Kidney (tissue), 14 donors: ENCODE results near the gene SMCHD1. TPM values are rescaled to one million over a fixed set of nuclear protein-coding genes. Genes with fewer than 3 reads are reported as not detected.
A peak's percentile ranks its signal among the peaks of the same experiment; 100 is the strongest.
"Not testable (repeated sequence)": the region's sequence is repeated elsewhere in the genome, so short reads cannot be mapped to it uniquely, and the experiment has no call there.

ENCODE experiments used
- DNase-seq, 5 donors: peaks; one replicate each; pipeline ENCODE4 v3.0.0-alpha.2; 2013 to 2020
- FAIRE-seq: peaks from 2 replicates; lab custom pipeline; 2012; peaks lifted over from hg19 to GRCh38; lab: Jason Lieb, UNC
- H3K27ac ChIP-seq, 2 donors: one replicate each; pipeline ENCODE4 v1.7.0; 2013; ENCODE audit warnings: low read depth in 2 of 2, low read length in 2 of 2, inconsistent platforms in 1 of 2
- H3K27me3 ChIP-seq: one replicate; pipeline ENCODE4 v1.7.1; 2013; ENCODE audit warnings: low read length, inconsistent platforms; ENCODE audit not compliant: control insufficient read depth, insufficient read depth
- H3K36me3 ChIP-seq, 3 donors: one replicate each; pipeline versions ENCODE4 v1.7.0 to v1.7.1; 2013; ENCODE audit warnings: low read length in 3 of 3, control low read depth in 1 of 3, inconsistent platforms in 1 of 3; ENCODE audit not compliant: insufficient read depth in 3 of 3, control insufficient read depth in 2 of 3
- H3K4me1 ChIP-seq, 3 donors: one replicate each; pipeline versions ENCODE4 v1.7.0 to v1.7.1; 2013; ENCODE audit warnings: low read length in 3 of 3, inconsistent platforms in 1 of 3, low read depth in 1 of 3; ENCODE audit not compliant: control insufficient read depth in 2 of 3, insufficient read depth in 2 of 3
- H3K4me3 ChIP-seq, 3 donors: one replicate each; pipeline versions ENCODE4 v1.7.0 to v1.8.1; 2013; ENCODE audit warnings: low read length in 3 of 3, control low read depth in 1 of 3, inconsistent platforms in 1 of 3
- H3K9ac ChIP-seq, 3 donors: one replicate each; pipeline versions ENCODE4 v1.7.0 to v1.7.1; 2013; ENCODE audit warnings: low read length in 3 of 3, control low read depth in 1 of 3, inconsistent platforms in 1 of 3
- H3K9me3 ChIP-seq, 3 donors: one replicate each; pipeline versions ENCODE4 v1.7.0 to v1.7.1; 2013; ENCODE audit warnings: low read length in 3 of 3, control low read depth in 1 of 3, inconsistent platforms in 1 of 3; ENCODE audit not compliant: control insufficient read depth in 2 of 3, insufficient read depth in 1 of 3
- intact Hi-C: fragments of 100-400 bp; cut with DNase I; formaldehyde crosslinking; loops from one replicate; pipeline ENCODE4 v1.11.1; 2022
- polyA plus RNA-seq: library from polyadenylated mRNA; stranded (reverse); fragments of 350-450 nt; fragmentation: Illumina TruSeq; extraction: RNeasy Lipid Tissue Mini Kit (QIAGEN cat#74804); gene quantifications from one replicate; pipeline ENCODE4 v1.2.3, GENCODE V29; 2014; ENCODE audit warnings: low read depth, low replicate concordance; ENCODE audit not compliant: insufficient read depth
- total RNA-seq: library from RNA; stranded (reverse); fragmentation: NEBNext Ultra II Directional; extraction: Animal tissue kit (Norgen Biotek cat#: 25700); gene quantifications from one replicate; pipeline ENCODE4 v1.2.1, GENCODE V29; 2021
- TF ChIP-seq, protein P1 (sequence below): IDR thresholded peaks from 3 replicates; pipeline ENCODE4 v1.5.1; 2012; ENCODE audit warnings: mild to moderate bottlenecking, moderate library complexity, borderline replicate concordance; ENCODE audit not compliant: insufficient read depth; ENCODE audit errors: extremely low read depth
- donor health status: control.
- donor health status: control.
- donor health status: control.
- donor health status: control.
- donor health status: control.
- donor health status: DM: yes; HTN: yes; CAD: no.
- donor health status: Normal renal cell carcinoma (clear cell type).

The SMCHD1 gene
- total and polyA plus RNA-seq, 2 donors from 2014 or later, result 5.2 to 59.0 TPM

DNA sequence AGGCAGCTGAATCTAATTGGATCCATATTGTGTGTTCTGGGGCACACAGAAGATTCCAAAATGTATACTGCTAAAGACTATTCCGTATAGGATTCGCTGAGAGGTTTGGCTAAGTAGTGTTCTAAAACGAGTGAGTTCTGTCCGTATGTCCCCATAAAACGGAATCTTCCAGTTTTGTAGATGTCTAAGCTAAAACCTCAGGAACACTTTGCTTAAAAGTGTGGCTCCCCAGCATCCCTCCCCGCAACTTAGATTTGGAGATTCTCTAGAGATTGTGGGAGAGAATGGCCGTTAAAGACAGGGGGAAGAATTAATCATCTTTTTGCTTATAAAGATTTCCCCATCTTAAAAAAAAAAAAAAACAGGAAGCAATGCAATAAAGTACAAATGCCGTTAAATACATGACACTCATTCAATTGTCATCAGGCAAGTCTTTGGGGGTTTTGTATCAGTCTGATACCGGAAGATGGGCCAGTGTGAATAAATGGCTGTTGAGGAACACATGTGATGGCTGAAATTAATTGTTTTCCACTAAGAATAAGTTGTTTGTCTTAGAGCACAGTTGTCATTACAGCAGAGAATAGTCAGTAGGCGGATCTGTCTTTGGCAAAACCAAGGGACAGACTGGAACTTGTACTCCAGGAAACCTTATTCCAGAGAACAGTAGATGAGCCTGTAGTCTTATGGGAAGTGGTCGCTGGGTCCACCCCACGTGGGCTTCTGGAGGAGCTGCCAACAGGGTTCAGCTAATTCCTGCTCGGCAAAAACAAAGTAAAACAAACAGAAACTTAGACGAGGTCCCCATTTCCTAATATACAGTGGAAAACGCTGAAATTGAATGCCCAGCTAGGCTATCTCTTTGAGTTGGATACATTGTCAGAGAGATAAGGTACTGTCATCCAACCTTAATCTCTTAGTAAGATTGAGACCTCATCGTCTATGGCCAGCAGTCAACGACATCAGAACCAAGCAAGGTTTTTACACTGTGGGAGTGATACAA is 193.0 kb downstream of the SMCHD1 start:
- no peak overlapping the region for H3K4me3 ChIP-seq

DNA sequence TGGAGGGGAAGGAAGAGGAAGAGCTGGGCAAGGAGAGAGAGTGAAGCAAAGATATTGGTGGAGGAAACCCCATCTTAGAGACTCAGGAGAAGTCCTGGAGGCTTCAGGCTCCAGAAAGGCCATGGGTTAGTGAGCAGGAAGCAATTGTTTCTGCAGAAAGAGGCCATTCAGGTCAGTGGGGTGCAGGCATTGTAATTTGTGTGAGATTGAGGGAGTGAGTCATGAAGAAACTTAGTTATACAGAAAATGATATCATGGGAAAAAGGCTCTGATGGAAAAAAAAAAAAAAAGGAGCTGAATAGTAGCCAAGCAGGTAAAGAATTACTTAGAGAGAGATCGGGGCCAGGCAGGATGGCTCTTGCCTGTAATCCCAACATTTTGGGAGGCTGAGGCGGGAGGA is 195.3 kb downstream of the SMCHD1 start:
- Histone ChIP-seq H3K9ac (no peak overlapping the region), H3K36me3 (no peaks in the 10 kb centered on the region), H3K27ac (no peak overlapping the region), H3K4me3 (no peak overlapping the region), H3K4me1 (peaks cover 0 to 4% (median 0%) of the 10 kb centered on the region in 3 donors), H3K27me3 (peaks cover 10% of the 10 kb centered on the region), H3K9me3 (no peaks in the 10 kb centered on the region)
- TF ChIP-seq, protein P1, sequence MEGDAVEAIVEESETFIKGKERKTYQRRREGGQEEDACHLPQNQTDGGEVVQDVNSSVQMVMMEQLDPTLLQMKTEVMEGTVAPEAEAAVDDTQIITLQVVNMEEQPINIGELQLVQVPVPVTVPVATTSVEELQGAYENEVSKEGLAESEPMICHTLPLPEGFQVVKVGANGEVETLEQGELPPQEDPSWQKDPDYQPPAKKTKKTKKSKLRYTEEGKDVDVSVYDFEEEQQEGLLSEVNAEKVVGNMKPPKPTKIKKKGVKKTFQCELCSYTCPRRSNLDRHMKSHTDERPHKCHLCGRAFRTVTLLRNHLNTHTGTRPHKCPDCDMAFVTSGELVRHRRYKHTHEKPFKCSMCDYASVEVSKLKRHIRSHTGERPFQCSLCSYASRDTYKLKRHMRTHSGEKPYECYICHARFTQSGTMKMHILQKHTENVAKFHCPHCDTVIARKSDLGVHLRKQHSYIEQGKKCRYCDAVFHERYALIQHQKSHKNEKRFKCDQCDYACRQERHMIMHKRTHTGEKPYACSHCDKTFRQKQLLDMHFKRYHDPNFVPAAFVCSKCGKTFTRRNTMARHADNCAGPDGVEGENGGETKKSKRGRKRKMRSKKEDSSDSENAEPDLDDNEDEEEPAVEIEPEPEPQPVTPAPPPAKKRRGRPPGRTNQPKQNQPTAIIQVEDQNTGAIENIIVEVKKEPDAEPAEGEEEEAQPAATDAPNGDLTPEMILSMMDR, result no peak
- DNase-seq (no peak), FAIRE-seq (no peak)
- intact Hi-C loops, result no loop called here

More for the DNA sequence above, 193.0 kb downstream of the SMCHD1 start:
- no peaks in the 10 kb centered on the region for H3K9me3 ChIP-seq
- peaks cover 10% of the 10 kb centered on the region for H3K27me3 ChIP-seq
- no peak overlapping the region for H3K9ac ChIP-seq
- peak in 2 of 5 donors; percentile 20 to 29 for DNase-seq
- H3K27ac ChIP-seq, result no peak overlapping the region
- no peak for FAIRE-seq
- no peaks in the 10 kb centered on the region for H3K36me3 ChIP-seq
- intact Hi-C loops, result no loop called here
- TF ChIP-seq, protein P1, result no peak
- H3K4me1 ChIP-seq, result peaks cover 0 to 4% (median 0%) of the 10 kb centered on the region in 3 donors

DNA sequence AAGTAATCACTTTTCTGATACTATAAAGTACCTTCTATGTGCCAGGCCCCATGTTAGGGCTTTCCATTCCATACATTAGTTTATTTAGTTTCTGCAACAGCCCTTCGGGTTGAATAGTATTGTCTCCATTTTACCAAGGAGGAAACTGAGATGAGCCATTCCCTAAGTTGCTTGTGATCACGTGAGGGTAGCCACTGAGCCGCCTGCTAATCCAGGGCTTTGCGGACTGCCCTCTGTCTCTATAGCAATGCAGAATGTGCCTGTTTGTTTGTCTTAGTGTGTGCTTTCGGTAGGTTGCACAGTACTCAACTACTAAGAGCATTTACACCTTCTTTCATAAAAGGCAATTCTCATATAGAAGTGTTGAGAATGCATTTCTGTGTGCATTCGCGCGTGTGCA is 196.2 kb downstream of the SMCHD1 start:
- intact Hi-C loops, result no loop called here
- FAIRE-seq, result no peak

DNA sequence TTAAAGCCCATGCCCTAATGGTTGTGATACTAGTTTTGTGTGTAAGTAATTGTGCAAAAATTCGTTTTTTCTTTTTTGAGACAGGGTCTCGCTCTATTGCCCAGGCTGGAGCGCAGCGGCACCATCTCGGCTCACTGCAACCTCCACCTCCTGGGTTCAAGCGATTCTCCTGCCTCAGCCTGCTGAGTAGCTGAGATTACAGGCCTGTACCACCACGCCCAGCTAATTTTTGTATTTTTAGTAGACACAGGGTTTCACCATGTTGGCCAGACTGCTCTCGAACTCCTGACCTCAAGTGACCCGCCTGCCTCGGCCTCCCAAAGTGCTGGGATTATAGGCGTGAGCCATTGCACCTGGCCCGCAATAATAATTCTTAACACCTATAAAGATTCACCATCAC is 196.9 kb downstream of the SMCHD1 start:
- H3K27ac ChIP-seq, H3K9me3 ChIP-seq, FAIRE-seq, H3K27me3 ChIP-seq, H3K36me3 ChIP-seq, H3K9ac ChIP-seq, H3K4me3 ChIP-seq, DNase-seq, intact Hi-C loops, H3K4me1 ChIP-seq: not testable (repeated sequence)

More for the DNA sequence above, 196.2 kb downstream of the SMCHD1 start:
- no peak for DNase-seq
- H3K27ac ChIP-seq, result no peak overlapping the region
- H3K27me3 ChIP-seq, result peaks cover 8% of the 10 kb centered on the region
- H3K9me3 ChIP-seq, result no peaks in the 10 kb centered on the region
- no peak overlapping the region for H3K9ac ChIP-seq
- TF ChIP-seq, protein P1, result no peak
- H3K4me3 ChIP-seq, result no peak overlapping the region
- peaks cover 0 to 4% (median 0%) of the 10 kb centered on the region in 3 donors for H3K4me1 ChIP-seq
- no peaks in the 10 kb centered on the region for H3K36me3 ChIP-seq
